ENCODE measurements around the gene EFNA1. TPM values are rescaled to one million over a fixed set of nuclear protein-coding genes. Genes with fewer than 3 reads are reported as not detected.

EFNA1 gene

DNA sequence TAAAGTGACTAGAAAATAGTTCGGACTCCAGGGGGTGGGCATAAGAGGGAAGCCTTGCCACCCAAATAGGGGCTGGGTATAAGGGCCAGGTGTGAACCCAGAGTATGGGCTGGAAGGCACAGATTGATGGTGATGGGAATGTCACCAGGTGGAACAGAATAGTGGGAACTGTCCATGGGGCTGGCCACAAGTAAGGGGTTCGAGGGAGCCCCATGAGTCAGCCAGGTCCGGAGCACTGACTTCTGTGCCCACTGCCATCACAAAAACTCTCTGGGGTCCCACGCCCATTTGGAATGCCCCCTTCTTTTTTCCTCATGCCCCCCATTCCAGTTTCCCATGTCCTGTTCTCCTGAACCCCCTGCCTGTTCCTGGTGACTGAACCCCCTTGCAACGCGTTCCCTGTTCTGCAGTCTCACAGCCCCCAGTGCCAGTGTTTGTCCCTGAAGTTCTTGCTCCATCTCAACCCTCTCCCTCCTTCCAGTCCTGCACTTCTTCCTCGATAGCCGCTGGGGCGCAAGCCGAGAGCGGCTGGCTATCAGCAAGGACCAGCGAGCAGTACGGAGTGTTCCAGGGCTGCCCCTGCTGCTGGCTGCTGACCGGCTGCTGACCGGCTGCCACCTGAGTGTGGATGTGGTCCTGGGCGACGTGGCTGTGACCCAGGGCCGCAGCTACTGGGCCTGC, 53.8 kb downstream of the EFNA1 start:
- Histone ChIP-seq H3K4me3 (ENCODE audit: low read length) (no peak overlapping the region), H3K4me2 (ENCODE audit: low read length) (no peak overlapping the region), H3K9me3 (replicated peaks; ENCODE audit: low read length) (no peaks in the 10 kb centered on the region), H3K4me1 (ENCODE audit: control insufficient read depth, insufficient read depth, low read length) (peaks cover 2% of the 10 kb centered on the region), H3K36me3 (ENCODE audit: insufficient read depth, low read length) (peaks cover 9% of the 10 kb centered on the region), H3K9ac (ENCODE audit: low read depth, low read length) (no peak overlapping the region), H3K27me3 (ENCODE audit: control insufficient read depth, insufficient read depth, low read length) (no peaks in the 10 kb centered on the region)

GRCh38 chr1:155182052-155182550, 54.4 kb downstream of the EFNA1 start:
- Histone ChIP-seq H3K9me3 (replicated peaks; ENCODE audit: low read length) (no peaks in the 10 kb centered on the region), H3K4me1 (ENCODE audit: control insufficient read depth, insufficient read depth, low read length) (peaks cover 2% of the 10 kb centered on the region), H3K27me3 (ENCODE audit: control insufficient read depth, insufficient read depth, low read length) (no peaks in the 10 kb centered on the region), H3K4me2 (ENCODE audit: low read length) (no peak overlapping the region), H3K36me3 (ENCODE audit: insufficient read depth, low read length) (peaks cover 9% of the 10 kb centered on the region), H3K4me3 (ENCODE audit: low read length) (no peak overlapping the region), H3K9ac (ENCODE audit: low read depth, low read length) (no peak overlapping the region)

DNA sequence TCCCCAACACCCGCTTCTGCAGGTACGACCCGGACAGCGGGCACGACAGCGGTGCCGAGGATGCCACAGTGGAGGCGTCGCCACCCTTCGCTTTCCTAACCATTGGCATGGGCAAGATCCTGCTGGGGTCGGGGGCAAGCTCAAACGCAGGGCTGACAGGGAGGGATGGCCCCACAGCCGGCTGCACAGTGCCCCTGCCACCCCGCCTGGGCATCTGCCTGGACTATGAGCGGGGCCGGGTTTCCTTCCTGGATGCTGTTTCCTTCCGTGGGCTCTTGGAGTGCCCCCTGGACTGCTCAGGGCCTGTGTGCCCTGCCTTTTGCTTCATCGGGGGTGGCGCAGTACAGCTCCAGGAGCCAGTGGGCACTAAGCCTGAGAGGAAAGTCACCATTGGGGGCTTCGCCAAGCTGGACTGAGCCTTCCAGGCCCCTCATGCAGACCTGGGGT, 56.1 kb downstream of the EFNA1 start:
- H3K4me2 ChIP-seq (ENCODE audit: low read length), result no peak overlapping the region
- H3K9me3 ChIP-seq (replicated peaks; ENCODE audit: low read length), result no peaks in the 10 kb centered on the region
- H3K4me1 ChIP-seq (ENCODE audit: control insufficient read depth, insufficient read depth, low read length), result peaks cover 2% of the 10 kb centered on the region
- H3K36me3 ChIP-seq (ENCODE audit: insufficient read depth, low read length), result peaks cover 9% of the 10 kb centered on the region
- no peak overlapping the region for H3K4me3 ChIP-seq (ENCODE audit: low read length)
- H3K9ac ChIP-seq (ENCODE audit: low read depth, low read length), result no peak overlapping the region
- H3K27me3 ChIP-seq (ENCODE audit: control insufficient read depth, insufficient read depth, low read length), result no peaks in the 10 kb centered on the region

DNA sequence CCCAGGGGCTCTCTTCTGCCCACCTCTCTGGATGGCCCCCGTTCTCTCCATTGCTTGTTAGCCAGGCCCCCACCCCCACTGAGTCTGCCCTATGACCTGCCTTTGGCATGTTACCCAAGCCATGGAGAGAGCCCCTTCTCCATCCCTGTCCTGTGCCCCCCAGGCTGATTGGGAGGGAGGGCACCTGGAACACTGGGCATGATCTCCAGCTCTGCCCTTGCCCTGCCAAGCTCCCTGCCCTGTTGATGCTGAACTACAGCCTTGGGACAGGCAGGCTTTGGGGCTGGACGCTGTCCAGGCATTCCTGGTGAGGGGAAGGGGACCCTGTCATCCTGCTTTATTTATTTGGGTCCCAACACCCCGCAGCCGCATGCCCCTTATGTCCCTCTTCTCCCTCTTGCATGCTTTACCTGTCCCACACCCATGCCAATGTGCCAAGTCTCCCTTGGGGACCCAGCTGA, 56.7 kb downstream of the EFNA1 start:
- Histone ChIP-seq H3K9me3 (replicated peaks; ENCODE audit: low read length) (no peaks in the 10 kb centered on the region), H3K9ac (ENCODE audit: low read depth, low read length) (no peak overlapping the region), H3K4me1 (ENCODE audit: control insufficient read depth, insufficient read depth, low read length) (peaks cover 2% of the 10 kb centered on the region), H3K36me3 (ENCODE audit: insufficient read depth, low read length) (peaks cover 4% of the 10 kb centered on the region), H3K27me3 (ENCODE audit: control insufficient read depth, insufficient read depth, low read length) (no peaks in the 10 kb centered on the region), H3K4me2 (ENCODE audit: low read length) (no peak overlapping the region), H3K4me3 (ENCODE audit: low read length) (no peak overlapping the region)

Small RNA genes lying within 50 kb of the gene (small RNA-seq; reads per million reads assigned to genes)
- not detected for gene HMGN2P18
- not detected for gene RF00019

All from skeletal muscle satellite cell (primary cell).